NCI-H1436 treated with DMSO at 0.1 percent for 48 hours (cell line): ENCODE results near the gene TH.

Experiments
- DNase-seq: peaks from one replicate; lab custom pipeline; 2025; lab: John Stamatoyannopoulos, UW

The TH gene

GRCh38 chr11:2159536-2160413, 11.8 kb downstream of the TH start:
- no peak for DNase-seq

- DNase-seq, result no peak
These were observed 12.6 kb downstream of the TH start for GRCh38 chr11:2158966-2159365.

DNA sequence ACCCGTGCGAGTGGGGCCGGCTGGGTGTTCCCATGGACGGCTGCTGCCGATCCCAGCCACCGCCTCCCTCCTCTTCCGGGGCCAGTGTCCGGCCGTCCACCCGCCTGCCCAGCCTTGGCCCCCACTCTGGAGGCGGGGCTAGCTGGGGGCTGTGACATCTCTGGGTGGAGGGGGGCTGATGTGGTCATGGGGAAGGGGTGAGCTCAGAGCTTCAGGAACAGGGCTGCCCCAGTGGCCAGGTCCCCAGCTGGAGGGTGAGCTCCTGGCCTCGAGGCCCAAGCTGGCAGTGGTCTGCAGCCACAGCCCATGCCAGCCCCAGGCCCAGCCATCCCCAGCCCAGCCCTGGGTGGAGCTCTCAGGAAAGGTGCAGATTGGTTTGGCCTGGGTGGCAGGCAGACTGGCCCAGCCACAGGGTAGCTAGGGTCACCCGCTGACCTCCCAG, 13.3 kb downstream of the TH start:
- DNase-seq, result no peak

DNA sequence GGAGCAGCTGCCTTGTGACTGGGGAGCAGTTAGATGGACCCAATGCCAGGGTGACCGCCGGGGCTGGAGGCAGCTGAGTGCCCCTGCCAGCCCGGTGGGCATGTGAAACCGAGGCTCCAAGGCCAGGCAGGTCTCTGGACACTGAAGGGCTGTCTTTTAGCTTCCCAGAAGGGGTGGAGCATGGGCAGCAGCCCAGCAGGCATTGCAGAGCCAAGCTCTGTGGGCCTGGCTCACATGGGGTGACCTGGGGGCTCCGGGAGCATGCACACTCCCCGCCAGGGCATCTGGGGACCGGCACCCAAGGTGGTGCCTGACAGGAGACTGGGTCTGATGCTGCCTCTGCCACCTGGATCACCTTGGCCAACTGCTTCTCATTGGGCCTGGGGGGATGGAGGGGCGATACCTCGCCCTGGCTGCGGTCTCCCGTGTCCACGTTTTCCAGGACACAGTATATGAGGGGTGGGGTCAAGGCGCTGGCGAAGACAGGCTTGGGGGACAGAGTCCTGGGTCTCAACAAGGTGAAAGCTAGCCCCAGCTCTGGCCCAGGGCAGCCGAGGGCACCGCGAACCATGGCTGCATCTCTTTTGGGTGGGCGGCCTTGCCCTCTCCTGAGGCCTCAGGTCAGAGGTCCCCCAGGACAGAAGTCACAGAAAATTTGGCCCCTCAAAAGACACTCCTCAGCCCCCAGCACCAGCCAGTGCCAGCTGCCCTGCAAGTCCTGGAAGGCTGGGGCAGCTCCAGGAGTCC, 14.1 kb downstream of the TH start:
- DNase-seq, result no peak

DNA sequence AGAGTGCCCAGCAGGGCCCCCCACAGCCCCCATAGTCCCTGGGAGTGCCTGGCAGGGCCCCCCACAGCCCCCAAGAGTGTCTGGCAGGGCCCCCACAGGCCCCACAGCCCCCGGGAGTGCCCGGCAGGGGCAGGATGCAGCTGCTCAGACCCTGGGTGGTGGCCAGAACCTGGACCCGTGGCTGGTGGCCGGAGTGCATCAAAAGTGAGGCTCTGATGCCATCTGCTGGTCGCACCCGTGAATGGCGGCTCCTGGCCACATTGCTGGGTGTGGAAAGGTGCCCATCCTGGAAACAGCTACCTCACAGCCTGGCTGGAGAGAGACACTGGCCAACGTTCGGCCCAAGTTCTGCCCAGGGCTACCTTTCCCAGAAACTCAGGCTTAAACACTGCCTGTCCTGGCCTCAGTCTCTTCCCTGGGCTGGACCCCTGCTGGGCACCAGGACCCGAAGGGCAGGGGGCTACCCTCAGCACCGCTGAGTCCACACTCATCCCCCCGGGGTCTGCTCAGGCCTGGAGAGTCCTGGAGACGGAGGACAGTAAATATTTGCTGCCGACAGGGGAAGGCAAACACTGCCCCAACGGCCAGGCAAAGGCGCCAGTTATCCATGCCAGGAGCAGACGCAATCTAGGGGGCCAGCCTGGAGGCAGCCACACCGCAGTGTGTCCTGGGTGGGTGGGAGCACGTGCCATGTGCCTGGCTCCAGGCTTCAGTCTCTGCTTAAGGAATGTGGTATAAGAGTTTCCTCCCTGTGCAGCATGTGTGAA, 15.0 kb downstream of the TH start:
- DNase-seq, result no peak

DNA sequence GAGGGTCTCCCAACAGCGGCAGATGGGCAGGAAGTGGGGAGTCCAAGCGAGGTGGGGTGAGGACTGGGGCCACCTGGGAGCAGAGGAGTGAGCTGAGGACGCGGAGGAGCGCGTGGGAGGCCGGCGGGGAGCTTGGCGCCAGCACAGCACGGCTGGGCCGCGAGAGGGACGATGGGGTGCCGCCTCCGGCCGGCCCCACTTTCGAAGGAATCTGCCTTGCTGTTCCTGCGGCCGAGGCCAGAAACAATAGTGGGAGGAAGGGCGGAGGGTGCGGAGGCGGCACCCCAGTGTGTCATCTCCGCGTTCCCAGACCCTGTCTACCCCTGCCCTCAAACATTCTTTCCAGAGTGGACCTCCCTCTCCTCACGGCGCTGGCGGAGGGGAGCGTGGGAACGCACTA, 16.1 kb downstream of the TH start:
- DNase-seq, result no peak

DNA sequence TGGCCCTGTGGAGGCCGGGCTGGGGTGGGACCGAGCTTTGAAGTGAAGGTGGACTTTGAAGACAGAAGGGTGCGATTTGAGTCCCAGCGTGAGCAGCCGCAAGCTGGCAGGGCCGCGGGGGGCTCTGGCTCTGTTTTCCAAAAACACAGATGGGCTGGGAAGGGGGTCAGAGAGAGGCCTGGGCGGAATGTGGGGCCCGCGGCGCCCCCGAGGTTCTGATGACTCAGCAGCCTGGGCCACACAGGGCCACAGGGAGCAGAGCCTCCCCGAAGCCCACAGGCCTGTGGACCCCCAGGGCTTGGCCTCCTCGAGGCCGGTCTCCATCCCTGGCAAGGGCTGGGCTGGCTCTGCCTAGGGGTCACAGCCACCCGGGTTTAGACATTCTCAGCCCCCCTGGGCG, 16.7 kb downstream of the TH start:
- no peak for DNase-seq

DNA sequence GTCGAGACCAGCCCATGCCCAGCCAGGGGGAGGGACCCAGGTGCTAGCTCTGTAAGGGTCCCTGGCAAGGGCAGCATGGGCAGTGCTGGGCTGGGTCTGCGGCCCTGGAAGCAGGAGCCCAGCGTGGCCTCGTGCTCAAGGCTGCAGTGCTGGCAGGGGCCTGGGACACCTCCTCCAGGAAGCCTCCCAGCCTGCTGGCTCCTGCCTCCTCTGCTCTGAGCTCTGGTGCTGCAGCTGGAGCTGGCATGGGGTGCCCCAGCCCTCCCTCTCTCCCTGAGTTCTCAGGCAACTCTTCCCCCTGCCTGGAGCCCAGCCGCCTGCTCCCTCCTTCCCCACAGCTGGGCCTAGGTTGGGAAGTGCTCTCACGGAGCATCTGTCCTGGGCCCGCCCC, 17.4 kb downstream of the TH start:
- DNase-seq, result no peak

DNA sequence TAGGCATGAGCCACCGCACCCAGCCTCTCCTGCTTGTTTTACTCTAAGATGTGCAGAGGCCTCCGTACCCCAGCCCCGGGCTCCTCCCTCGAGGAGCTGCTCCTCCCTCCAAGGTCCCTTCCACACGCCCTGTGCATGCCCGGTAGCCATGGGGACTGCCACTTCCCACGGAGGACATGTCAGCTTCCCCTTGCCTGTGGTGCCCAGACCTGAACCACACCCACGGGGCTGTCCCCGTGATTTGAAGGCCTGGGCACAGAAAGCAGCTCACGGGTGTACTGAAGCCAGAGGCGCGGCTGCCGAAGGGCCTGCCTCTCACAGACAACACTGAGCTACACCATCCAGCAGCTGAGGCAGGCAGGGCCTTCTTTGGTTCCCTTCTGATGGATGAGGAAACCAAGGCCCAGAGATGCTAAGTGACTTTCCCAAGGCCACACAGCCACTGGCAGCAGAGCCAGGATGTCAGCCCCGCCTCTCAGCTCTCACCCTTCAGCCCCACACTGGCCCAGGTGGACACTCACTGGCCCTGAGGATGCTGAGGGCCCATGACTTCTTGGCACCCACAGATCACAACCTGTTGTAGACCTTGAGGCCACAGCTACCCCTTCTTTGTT, 17.9 kb downstream of the TH start:
- no peak for DNase-seq

DNA sequence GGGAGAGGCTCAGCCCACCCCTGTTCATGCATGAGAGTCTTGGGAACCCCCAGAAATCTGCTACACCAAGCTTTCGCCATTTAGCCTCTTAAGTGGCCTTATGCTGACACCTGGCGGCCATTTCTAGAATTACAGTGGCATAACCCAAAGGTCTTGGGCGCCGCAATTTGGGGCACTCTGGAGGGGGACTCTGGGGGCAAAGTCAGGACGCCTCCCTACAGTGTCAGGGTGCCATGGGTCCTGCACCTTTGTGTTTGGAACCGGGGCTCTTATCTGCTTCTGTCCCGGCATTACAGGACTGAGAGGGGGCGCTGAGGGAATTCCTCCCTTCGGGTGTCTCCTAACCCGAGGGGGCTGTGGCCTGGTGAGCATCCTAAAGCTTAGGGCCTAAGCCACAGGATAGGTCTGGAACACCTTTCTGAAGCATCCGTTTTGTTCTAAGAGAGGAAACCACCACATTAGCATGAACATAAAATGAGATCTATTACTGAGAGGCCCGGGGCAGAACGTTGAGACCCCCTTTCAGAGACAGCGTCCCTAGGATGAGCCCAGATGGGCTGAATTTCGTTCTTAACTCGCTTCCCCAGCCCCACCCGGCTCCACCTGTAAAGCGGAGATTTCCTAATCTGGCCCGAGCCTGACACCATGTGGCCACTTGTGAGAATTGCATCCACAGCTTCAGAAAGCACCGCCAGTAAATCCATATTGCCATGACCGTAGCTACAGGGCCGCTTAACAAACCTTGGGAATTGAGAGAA, 19.9 kb downstream of the TH start:
- no peak for DNase-seq

- DNase-seq, result no peak
These were observed 21.5 kb downstream of the TH start for GRCh38 chr11:2149864-2150847.

- no peak for DNase-seq
These were observed 22.2 kb downstream of the TH start for GRCh38 chr11:2149460-2149859.

DNA sequence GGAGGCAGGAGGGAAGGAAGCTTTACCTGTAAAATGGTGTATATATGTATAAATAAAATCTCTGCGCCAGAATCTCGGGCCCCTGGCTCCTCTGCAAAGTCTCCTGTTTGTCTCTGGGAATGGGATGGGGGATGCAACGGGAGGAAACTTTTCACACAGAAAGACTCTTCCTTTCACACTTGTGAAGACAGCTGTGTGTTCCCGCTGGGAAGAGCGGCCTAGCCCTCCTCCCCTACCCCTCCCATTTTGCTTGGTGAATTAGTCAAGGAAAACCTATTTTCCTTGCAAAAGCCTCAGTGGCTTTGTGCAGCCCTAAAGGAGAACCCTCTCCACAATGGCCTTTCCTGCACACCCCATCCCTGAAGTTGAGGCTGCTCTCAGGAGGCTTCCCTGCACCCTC, 23.0 kb downstream of the TH start:
- DNase-seq, result no peak

GRCh38 chr11:2147391-2147790, 24.2 kb downstream of the TH start:
- DNase-seq, result no peak

- no peak for DNase-seq
These were observed 25.6 kb downstream of the TH start for GRCh38 chr11:2146051-2146450.

GRCh38 chr11:2144544-2145248, 26.9 kb downstream of the TH start:
- DNase-seq, result no peak

- no peak for DNase-seq
These were observed 27.6 kb downstream of the TH start for GRCh38 chr11:2143799-2144543.

GRCh38 chr11:2143477-2143798, 28.2 kb downstream of the TH start:
- DNase-seq, result no peak

DNA sequence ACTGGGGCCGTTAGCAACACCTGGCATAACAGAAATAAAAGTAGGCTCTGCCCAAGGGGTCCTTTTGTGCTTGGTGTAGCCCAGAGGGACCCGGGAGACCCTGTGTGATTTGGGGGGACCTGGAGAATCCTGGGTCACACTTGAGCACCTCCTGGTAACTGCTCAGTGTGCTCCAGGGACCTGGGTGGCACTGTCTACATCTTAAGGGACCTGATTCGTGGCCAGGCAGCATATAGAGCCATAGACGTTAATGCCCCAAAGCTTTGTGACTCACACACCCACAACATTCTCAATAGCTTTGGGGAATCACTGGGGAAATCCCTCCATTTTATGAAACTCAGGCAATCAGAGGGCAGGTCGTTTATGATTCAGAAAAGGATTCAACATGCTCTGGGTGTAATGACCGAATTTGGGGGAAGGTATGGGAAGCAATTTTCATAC, 28.8 kb downstream of the TH start:
- DNase-seq, result no peak
